ENCODE data around the gene SIGLEC14. TPM values are rescaled to one million over a fixed set of nuclear protein-coding genes. Genes with fewer than 3 reads are reported as not detected.

SIGLEC14 gene
- total RNA-seq, 1 donor from 2014 or later = not detected

- TF ChIP-seq CTCF (IDR thresholded peaks at IDR 0.05; ENCODE audit: unreplicated experiment) = no peak
- peaks cover 8% of the 10 kb centered on the region for H3K9me3 Mint-ChIP-seq (ENCODE audit: low read depth)
- H3K4me1 Mint-ChIP-seq (ENCODE audit: low read depth) = peaks cover 17% of the 10 kb centered on the region
- peaks cover 5% of the 10 kb centered on the region for H3K36me3 Mint-ChIP-seq (ENCODE audit: insufficient read depth)
- DNase-seq (ENCODE audit: low spot score, unreplicated experiment) = peak; percentile 97
- H3K27ac Mint-ChIP-seq = peak overlapping the region; percentile 95
- peak overlapping the region; percentile 87 for H3K4me3 Mint-ChIP-seq (ENCODE audit: low read depth)
- no peaks in the 10 kb centered on the region for H3K27me3 Mint-ChIP-seq
These were observed 52.5 kb downstream of the SIGLEC14 start for GRCh38 chr19:51593969-51594773.

- no peak for DNase-seq (ENCODE audit: low spot score, unreplicated experiment)
- TF ChIP-seq CTCF (IDR thresholded peaks at IDR 0.05; ENCODE audit: unreplicated experiment) = no peak
- Mint-ChIP-seq H3K9me3 (ENCODE audit: low read depth) (peaks cover 8% of the 10 kb centered on the region), H3K4me3 (ENCODE audit: low read depth) (peak overlapping the region; percentile 87), H3K4me1 (ENCODE audit: low read depth) (peaks cover 17% of the 10 kb centered on the region), H3K36me3 (ENCODE audit: insufficient read depth) (peaks cover 8% of the 10 kb centered on the region), H3K27ac (peak overlapping the region; percentile 92), H3K27me3 (no peaks in the 10 kb centered on the region)
These were observed 53.3 kb downstream of the SIGLEC14 start for GRCh38 chr19:51593138-51593890.

Small RNA genes lying within 50 kb of the gene (microRNA-seq; reads per million reads assigned to microRNA genes)
- gene MIR125A (ENCODE audit: borderline number of aligned reads, unreplicated experiment) (4,725 reads per million, percentile 88 among the genes with 10 or more reads in this experiment), gene MIR99B (ENCODE audit: borderline number of aligned reads, unreplicated experiment) (17,820 reads per million, percentile 96 among the genes with 10 or more reads in this experiment), gene MIRLET7E (ENCODE audit: borderline number of aligned reads, unreplicated experiment) (949 reads per million, percentile 79 among the genes with 10 or more reads in this experiment)

Other genes with a start within 250 kb of the SIGLEC14 start
- not detected in 2 replicates for gene SIGLEC10, start 229.2 kb downstream of the SIGLEC14 start, total RNA-seq
- not detected in 2 replicates for gene SIGLEC8, start 188.4 kb downstream of the SIGLEC14 start, total RNA-seq
- not detected in 2 replicates for gene CEACAM18, start 168.3 kb downstream of the SIGLEC14 start, total RNA-seq
- gene SIGLEC12, start 145.0 kb downstream of the SIGLEC14 start, total RNA-seq = not detected in 2 replicates
- not detected in 2 replicates for gene SIGLEC6, start 115.2 kb downstream of the SIGLEC14 start, total RNA-seq
- gene ZNF175, start 75.5 kb downstream of the SIGLEC14 start, total RNA-seq = 14.6 and 14.9 TPM in 2 replicates
- gene SIGLEC5, start 16.4 kb downstream of the SIGLEC14 start, total RNA-seq = not detected in 2 replicates
- 28.9 and 32.3 TPM in 2 replicates for gene SPACA6, start 46.5 kb upstream of the SIGLEC14 start, total RNA-seq
- not detected in 2 replicates for gene HAS1, start 77.2 kb upstream of the SIGLEC14 start, total RNA-seq
- gene FPR1, start 105.1 kb upstream of the SIGLEC14 start, total RNA-seq = not detected in 2 replicates
- gene FPR2, start 114.4 kb upstream of the SIGLEC14 start, total RNA-seq = not detected in 2 replicates
- gene FPR3, start 148.3 kb upstream of the SIGLEC14 start, total RNA-seq = not detected in 2 replicates
- gene ZNF577, start 241.1 kb upstream of the SIGLEC14 start, total RNA-seq = 27.5 and 29.5 TPM in 2 replicates